HUES48 (cell line): ENCODE measurements around the gene NOP56.

Experiments
- H3K27ac ChIP-seq: one replicate; pipeline ENCODE4 v1.7.0; 2013; ENCODE audit warnings: low read depth, low read length, inconsistent platforms
- H3K27me3 ChIP-seq: 2 replicates; pipeline ENCODE4 v1.6.1; 2013; ENCODE audit warnings: mild to moderate bottlenecking, low read length; ENCODE audit not compliant: control insufficient read depth, insufficient read depth
- H3K36me3 ChIP-seq: 2 replicates; pipeline ENCODE4 v1.6.1; 2013; ENCODE audit warnings: low read length; ENCODE audit not compliant: control insufficient read depth, insufficient read depth
- H3K4me1 ChIP-seq: 2 replicates; pipeline ENCODE4 v1.6.1; 2013; ENCODE audit warnings: mild to moderate bottlenecking, low read length; ENCODE audit not compliant: control insufficient read depth, insufficient read depth
- H3K4me3 ChIP-seq: 2 replicates; pipeline ENCODE4 v1.5.1; 2013; ENCODE audit warnings: mild to moderate bottlenecking, low read depth, low read length
- H3K9ac ChIP-seq: 2 replicates; pipeline ENCODE4 v1.6.1; 2013; ENCODE audit warnings: mild to moderate bottlenecking, low read depth, low read length, moderate library complexity
- H3K9me3 ChIP-seq: 2 replicates; pipeline ENCODE4 v1.6.1; 2013; ENCODE audit warnings: low read length; ENCODE audit not compliant: control insufficient read depth, insufficient read depth

Gene NOP56

GRCh38 chr20:2703716-2704475, 51.5 kb downstream of the NOP56 start:
- Histone ChIP-seq H3K27me3 (peaks cover 83% of the 10 kb centered on the region), H3K9ac (no peak overlapping the region), H3K9me3 (no peaks in the 10 kb centered on the region), H3K4me1 (peaks cover 39% of the 10 kb centered on the region), H3K27ac (no peak overlapping the region), H3K4me3 (no peak overlapping the region), H3K36me3 (no peaks in the 10 kb centered on the region)

GRCh38 chr20:2705931-2706645, 53.7 kb downstream of the NOP56 start:
- H3K9me3 ChIP-seq = no peaks in the 10 kb centered on the region

GRCh38 chr20:2706688-2707352, 54.4 kb downstream of the NOP56 start:
- peaks cover 56% of the 10 kb centered on the region for H3K27me3 ChIP-seq
- no peak overlapping the region for H3K27ac ChIP-seq
- H3K4me1 ChIP-seq = peaks cover 32% of the 10 kb centered on the region
- H3K4me3 ChIP-seq = no peak overlapping the region
- H3K9me3 ChIP-seq = no peaks in the 10 kb centered on the region
- H3K9ac ChIP-seq = no peak overlapping the region
- no peaks in the 10 kb centered on the region for H3K36me3 ChIP-seq

More at GRCh38 chr20:2705931-2706645, 53.7 kb downstream of the NOP56 start:
- Histone ChIP-seq H3K4me3 (no peak overlapping the region), H3K27ac (no peak overlapping the region), H3K4me1 (peaks cover 38% of the 10 kb centered on the region), H3K9ac (no peak overlapping the region), H3K36me3 (no peaks in the 10 kb centered on the region), H3K27me3 (peaks cover 61% of the 10 kb centered on the region)

- no peaks in the 10 kb centered on the region for H3K9me3 ChIP-seq
These were observed 55.1 kb downstream of the NOP56 start for GRCh38 chr20:2707353-2708072.

More at GRCh38 chr20:2707353-2708072, 55.1 kb downstream of the NOP56 start:
- Histone ChIP-seq H3K4me1 (peaks cover 32% of the 10 kb centered on the region), H3K27me3 (peaks cover 53% of the 10 kb centered on the region), H3K27ac (no peak overlapping the region), H3K4me3 (no peak overlapping the region), H3K36me3 (no peaks in the 10 kb centered on the region), H3K9ac (no peak overlapping the region)
